ENCODE results near the gene PLCB3.

The PLCB3 gene

DNA sequence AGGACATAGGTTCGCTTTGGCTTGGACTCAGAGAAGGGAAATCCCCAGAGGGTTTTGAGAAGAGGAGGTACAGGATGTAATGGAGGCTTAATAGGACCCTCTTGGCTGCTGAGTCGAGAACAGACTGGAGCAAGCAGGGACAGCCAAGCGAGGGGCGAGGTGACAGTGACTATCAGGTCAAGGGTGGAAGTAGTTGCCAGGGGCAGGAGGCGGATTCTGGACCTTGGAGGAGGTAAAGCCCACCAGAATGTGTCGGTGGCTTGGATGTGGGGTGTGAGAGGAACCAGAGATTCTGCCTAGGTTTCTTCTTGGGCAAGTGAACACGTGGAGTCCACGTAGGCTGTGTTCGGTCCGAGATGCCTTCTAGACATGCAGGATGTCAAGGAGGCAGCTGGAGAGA lies 61.6 kb downstream of the PLCB3 start:
- Histone ChIP-seq H3F3A (ENCODE audit: insufficient read depth, low read length) (no peaks in the 10 kb centered on the region), H3K9ac (ENCODE audit: low read length) (no peak overlapping the region), H3K9me2 (ENCODE audit: low read depth, low read length) (no peaks in the 10 kb centered on the region), H3K27ac (ENCODE audit: low read depth, low read length, poor library complexity, severe bottlenecking) (no peak overlapping the region), H3K4me3 (ENCODE audit: low read depth, low read length, poor library complexity, severe bottlenecking) (no peak overlapping the region), H3K79me2 (ENCODE audit: insufficient read depth, low read length) (no peaks in the 10 kb centered on the region), H3K4me2 (ENCODE audit: low read length) (no peak overlapping the region), H4K20me1 (ENCODE audit: insufficient read depth, low read length) (no peaks in the 10 kb centered on the region), H2AFZ (ENCODE audit: low read length) (no peak overlapping the region), H3K4me1 (ENCODE audit: insufficient read depth, low read length, severe bottlenecking) (peaks cover 11% of the 10 kb centered on the region), H3K9me3 (ENCODE audit: low read length) (no peaks in the 10 kb centered on the region), H3K36me3 (ENCODE audit: insufficient read depth, low read length) (peaks cover 44% of the 10 kb centered on the region; the same call in 1 of the 2 replicates), H3K27me3 (ENCODE audit: insufficient read depth, low read length) (no peaks in the 10 kb centered on the region)
- no peak for TF ChIP-seq EZH2 (IDR thresholded peaks at IDR 0.05; ENCODE audit: borderline replicate concordance, low read length)
- TF ChIP-seq, protein P1, sequence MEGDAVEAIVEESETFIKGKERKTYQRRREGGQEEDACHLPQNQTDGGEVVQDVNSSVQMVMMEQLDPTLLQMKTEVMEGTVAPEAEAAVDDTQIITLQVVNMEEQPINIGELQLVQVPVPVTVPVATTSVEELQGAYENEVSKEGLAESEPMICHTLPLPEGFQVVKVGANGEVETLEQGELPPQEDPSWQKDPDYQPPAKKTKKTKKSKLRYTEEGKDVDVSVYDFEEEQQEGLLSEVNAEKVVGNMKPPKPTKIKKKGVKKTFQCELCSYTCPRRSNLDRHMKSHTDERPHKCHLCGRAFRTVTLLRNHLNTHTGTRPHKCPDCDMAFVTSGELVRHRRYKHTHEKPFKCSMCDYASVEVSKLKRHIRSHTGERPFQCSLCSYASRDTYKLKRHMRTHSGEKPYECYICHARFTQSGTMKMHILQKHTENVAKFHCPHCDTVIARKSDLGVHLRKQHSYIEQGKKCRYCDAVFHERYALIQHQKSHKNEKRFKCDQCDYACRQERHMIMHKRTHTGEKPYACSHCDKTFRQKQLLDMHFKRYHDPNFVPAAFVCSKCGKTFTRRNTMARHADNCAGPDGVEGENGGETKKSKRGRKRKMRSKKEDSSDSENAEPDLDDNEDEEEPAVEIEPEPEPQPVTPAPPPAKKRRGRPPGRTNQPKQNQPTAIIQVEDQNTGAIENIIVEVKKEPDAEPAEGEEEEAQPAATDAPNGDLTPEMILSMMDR (IDR thresholded peaks at IDR 0.05; ENCODE audit: low read length), result no peak

DNA sequence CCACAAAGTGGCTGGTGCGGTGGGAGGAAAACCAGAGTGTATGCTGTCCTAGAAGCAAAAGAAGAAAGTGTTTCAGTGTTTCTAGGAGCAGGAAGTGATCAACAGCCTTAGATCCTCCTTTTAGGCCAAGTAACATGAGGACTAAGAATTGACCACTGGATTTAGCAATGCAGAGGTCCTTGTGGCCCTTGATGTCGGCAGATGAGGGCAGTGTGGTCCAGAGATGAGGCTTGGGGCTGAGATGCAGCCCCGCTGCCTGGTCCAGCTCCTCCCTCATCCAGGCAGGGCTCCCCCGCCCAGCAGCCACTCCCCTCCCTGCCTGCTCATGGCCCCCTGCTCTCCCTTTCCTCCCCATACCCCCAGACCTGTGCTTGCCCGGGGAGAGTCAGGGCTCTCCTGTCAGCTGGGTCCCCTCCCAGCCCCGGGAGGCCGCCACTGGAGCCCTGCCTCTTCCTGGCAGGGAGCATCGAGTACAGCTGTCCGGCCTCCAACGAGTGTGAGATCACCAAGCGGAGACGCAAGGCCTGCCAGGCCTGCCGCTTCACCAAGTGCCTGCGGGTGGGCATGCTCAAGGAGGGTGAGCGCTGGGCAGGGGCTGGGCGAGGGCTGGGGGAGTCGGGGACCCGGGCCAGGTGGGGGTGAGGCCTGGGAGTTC lies 62.3 kb downstream of the PLCB3 start:
- Histone ChIP-seq H4K20me1 (ENCODE audit: insufficient read depth, low read length) (no peaks in the 10 kb centered on the region), H3K36me3 (ENCODE audit: insufficient read depth, low read length) (peaks cover 43% of the 10 kb centered on the region; the same call in 1 of the 2 replicates)

DNA sequence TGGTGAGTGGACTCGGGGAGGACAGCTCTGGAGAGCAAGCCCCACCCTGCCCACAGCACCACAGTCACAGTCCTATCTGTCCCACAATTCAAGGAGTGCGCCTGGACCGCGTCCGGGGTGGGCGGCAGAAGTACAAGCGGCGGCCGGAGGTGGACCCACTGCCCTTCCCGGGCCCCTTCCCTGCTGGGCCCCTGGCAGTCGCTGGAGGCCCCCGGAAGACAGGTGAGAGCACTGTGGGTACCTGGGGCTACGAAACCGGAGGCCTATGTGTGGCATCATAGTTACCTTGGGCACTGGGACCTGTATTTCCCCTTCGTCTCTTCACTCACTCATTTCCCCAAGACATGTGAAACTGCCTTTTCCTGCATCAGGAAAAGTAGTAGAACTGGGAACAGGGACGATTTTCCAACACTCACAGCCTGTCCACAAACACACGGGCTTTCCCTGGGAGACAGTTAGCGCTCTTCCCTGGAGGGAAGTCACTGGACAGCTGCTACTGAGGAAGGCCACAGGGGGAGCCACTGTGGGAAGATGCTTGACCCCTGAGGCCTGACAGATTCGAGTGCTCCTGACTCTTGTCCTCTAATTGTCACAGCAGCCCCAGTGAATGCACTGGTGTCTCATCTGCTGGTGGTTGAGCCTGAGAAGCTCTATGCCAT lies 62.9 kb downstream of the PLCB3 start:
- peaks cover 43% of the 10 kb centered on the region; the same call in 1 of the 2 replicates for H3K36me3 ChIP-seq (ENCODE audit: insufficient read depth, low read length)
- TF ChIP-seq, protein P1 (IDR thresholded peaks at IDR 0.05; ENCODE audit: low read length), result no peak
- no peak for TF ChIP-seq EZH2 (IDR thresholded peaks at IDR 0.05; ENCODE audit: borderline replicate concordance, low read length)
- no peaks in the 10 kb centered on the region for H3K9me2 ChIP-seq (ENCODE audit: low read depth, low read length)
- no peaks in the 10 kb centered on the region for H3K9me3 ChIP-seq (ENCODE audit: low read length)
- H2AFZ ChIP-seq (ENCODE audit: low read length), result no peak overlapping the region
- H3K4me3 ChIP-seq (ENCODE audit: low read depth, low read length, poor library complexity, severe bottlenecking), result no peak overlapping the region
- H3K9ac ChIP-seq (ENCODE audit: low read length), result no peak overlapping the region
- H3K4me2 ChIP-seq (ENCODE audit: low read length), result no peak overlapping the region
- H4K20me1 ChIP-seq (ENCODE audit: insufficient read depth, low read length), result no peaks in the 10 kb centered on the region
- no peak overlapping the region for H3K27ac ChIP-seq (ENCODE audit: low read depth, low read length, poor library complexity, severe bottlenecking)
- no peaks in the 10 kb centered on the region for H3K27me3 ChIP-seq (ENCODE audit: insufficient read depth, low read length)
- H3F3A ChIP-seq (ENCODE audit: insufficient read depth, low read length), result no peaks in the 10 kb centered on the region
- H3K4me1 ChIP-seq (ENCODE audit: insufficient read depth, low read length, severe bottlenecking), result peaks cover 17% of the 10 kb centered on the region
- H3K79me2 ChIP-seq (ENCODE audit: insufficient read depth, low read length), result no peaks in the 10 kb centered on the region

More for the DNA sequence above, 62.3 kb downstream of the PLCB3 start:
- Histone ChIP-seq H3K79me2 (ENCODE audit: insufficient read depth, low read length) (no peaks in the 10 kb centered on the region), H2AFZ (ENCODE audit: low read length) (no peak overlapping the region), H3K9me3 (ENCODE audit: low read length) (no peaks in the 10 kb centered on the region), H3K4me3 (ENCODE audit: low read depth, low read length, poor library complexity, severe bottlenecking) (no peak overlapping the region), H3K4me2 (ENCODE audit: low read length) (no peak overlapping the region), H3F3A (ENCODE audit: insufficient read depth, low read length) (no peaks in the 10 kb centered on the region), H3K27ac (ENCODE audit: low read depth, low read length, poor library complexity, severe bottlenecking) (no peak overlapping the region), H3K27me3 (ENCODE audit: insufficient read depth, low read length) (no peaks in the 10 kb centered on the region), H3K9me2 (ENCODE audit: low read depth, low read length) (no peaks in the 10 kb centered on the region), H3K9ac (ENCODE audit: low read length) (no peak overlapping the region), H3K4me1 (ENCODE audit: insufficient read depth, low read length, severe bottlenecking) (peaks cover 11% of the 10 kb centered on the region)
- TF ChIP-seq, protein P1 (IDR thresholded peaks at IDR 0.05; ENCODE audit: low read length), result no peak
- no peak for TF ChIP-seq EZH2 (IDR thresholded peaks at IDR 0.05; ENCODE audit: borderline replicate concordance, low read length)

All from OCI-LY1 (cell line).